ENCODE data around the gene ACO1. TPM values are rescaled to one million over a fixed set of nuclear protein-coding genes. Genes with fewer than 3 reads are reported as not detected.

ACO1 gene
- total RNA-seq, 1 donor from 2014 or later = 37.6 TPM

DNA sequence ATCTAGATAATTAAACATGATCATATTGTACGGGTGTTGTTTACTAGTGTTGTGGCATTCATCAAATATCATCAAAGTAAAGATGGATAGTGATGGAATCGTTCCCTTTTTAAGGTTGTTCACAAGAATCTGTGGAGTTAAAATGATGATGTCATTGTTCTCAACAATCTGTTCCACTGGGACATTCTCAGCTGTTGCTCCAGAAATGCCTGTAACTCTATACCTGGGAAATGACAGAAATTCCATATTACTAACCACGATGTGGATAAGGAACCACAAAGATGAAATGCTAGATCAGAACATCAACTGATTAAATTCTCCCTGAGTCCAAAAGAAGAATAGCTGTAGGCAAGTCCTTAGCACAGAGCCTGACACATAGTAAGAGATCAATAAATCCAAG lies 103.5 kb downstream of the ACO1 start:
- Mint-ChIP-seq H3K27me3 (ENCODE audit: insufficient read depth, low read depth) (no peaks in the 10 kb centered on the region), H3K9me3 (no peaks in the 10 kb centered on the region), H3K4me1 (peaks cover 4% of the 10 kb centered on the region), H3K36me3 (peaks cover 14% of the 10 kb centered on the region), H3K4me3 (no peak overlapping the region), H3K27ac (no peak overlapping the region)
- H2AFZ ChIP-seq (replicated peaks) = no peak overlapping the region
- no peak overlapping the region for H3K27ac ChIP-seq
- H3K36me3 ChIP-seq = no peaks in the 10 kb centered on the region
- no peak overlapping the region for H3K9ac ChIP-seq
- no peaks in the 10 kb centered on the region for H3K79me2 ChIP-seq (ENCODE audit: low read depth)
- no peak overlapping the region for H3K4me3 ChIP-seq
- no peaks in the 10 kb centered on the region for H3K9me3 ChIP-seq (ENCODE audit: low read depth)
- no peak overlapping the region for H3K4me2 ChIP-seq
- no peak for DNase-seq (ENCODE audit: low spot score)
- no peaks in the 10 kb centered on the region for H4K20me1 ChIP-seq (ENCODE audit: low read depth)
- H3K4me1 ChIP-seq = no peaks in the 10 kb centered on the region
- no peaks in the 10 kb centered on the region for H3K27me3 ChIP-seq
- TF ChIP-seq, protein P1, sequence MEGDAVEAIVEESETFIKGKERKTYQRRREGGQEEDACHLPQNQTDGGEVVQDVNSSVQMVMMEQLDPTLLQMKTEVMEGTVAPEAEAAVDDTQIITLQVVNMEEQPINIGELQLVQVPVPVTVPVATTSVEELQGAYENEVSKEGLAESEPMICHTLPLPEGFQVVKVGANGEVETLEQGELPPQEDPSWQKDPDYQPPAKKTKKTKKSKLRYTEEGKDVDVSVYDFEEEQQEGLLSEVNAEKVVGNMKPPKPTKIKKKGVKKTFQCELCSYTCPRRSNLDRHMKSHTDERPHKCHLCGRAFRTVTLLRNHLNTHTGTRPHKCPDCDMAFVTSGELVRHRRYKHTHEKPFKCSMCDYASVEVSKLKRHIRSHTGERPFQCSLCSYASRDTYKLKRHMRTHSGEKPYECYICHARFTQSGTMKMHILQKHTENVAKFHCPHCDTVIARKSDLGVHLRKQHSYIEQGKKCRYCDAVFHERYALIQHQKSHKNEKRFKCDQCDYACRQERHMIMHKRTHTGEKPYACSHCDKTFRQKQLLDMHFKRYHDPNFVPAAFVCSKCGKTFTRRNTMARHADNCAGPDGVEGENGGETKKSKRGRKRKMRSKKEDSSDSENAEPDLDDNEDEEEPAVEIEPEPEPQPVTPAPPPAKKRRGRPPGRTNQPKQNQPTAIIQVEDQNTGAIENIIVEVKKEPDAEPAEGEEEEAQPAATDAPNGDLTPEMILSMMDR (IDR thresholded peaks at IDR 0.05) = no peak
- TF ChIP-seq EZH2phosphoT487 (IDR thresholded peaks at IDR 0.05) (no peak), EZH2 (IDR thresholded peaks at IDR 0.05) (no peak)
- no peaks in the 10 kb centered on the region for H3F3A ChIP-seq (ENCODE audit: low read depth)

- Mint-ChIP-seq H3K4me3 (no peak overlapping the region), H3K4me1 (peaks cover 4% of the 10 kb centered on the region), H3K27me3 (ENCODE audit: insufficient read depth, low read depth) (peaks cover 2% of the 10 kb centered on the region), H3K27ac (no peak overlapping the region), H3K9me3 (no peaks in the 10 kb centered on the region), H3K36me3 (peaks cover 14% of the 10 kb centered on the region)
- H2AFZ ChIP-seq (replicated peaks) = no peak overlapping the region
- no peaks in the 10 kb centered on the region for H3K9me3 ChIP-seq (ENCODE audit: low read depth)
- no peak overlapping the region for H3K9ac ChIP-seq
- H3K4me2 ChIP-seq = no peak overlapping the region
- H3K27me3 ChIP-seq = no peaks in the 10 kb centered on the region
- H4K20me1 ChIP-seq (ENCODE audit: low read depth) = no peaks in the 10 kb centered on the region
- H3K27ac ChIP-seq = no peak overlapping the region
- TF ChIP-seq EZH2 (IDR thresholded peaks at IDR 0.05) (no peak), EZH2phosphoT487 (IDR thresholded peaks at IDR 0.05) (no peak)
- TF ChIP-seq, protein P1 (IDR thresholded peaks at IDR 0.05) = no peak
- H3K79me2 ChIP-seq (ENCODE audit: low read depth) = no peaks in the 10 kb centered on the region
- peak; percentile 40 for DNase-seq (ENCODE audit: low spot score)
- no peak overlapping the region for H3K4me3 ChIP-seq
- H3F3A ChIP-seq (ENCODE audit: low read depth) = no peaks in the 10 kb centered on the region
- no peaks in the 10 kb centered on the region for H3K4me1 ChIP-seq
- no peaks in the 10 kb centered on the region for H3K36me3 ChIP-seq
Measured at GRCh38 chr9:32490601-32491000, 106.2 kb downstream of the ACO1 start.

- Histone ChIP-seq H3K27ac (no peak overlapping the region), H3K4me3 (no peak overlapping the region), H3K9me3 (ENCODE audit: low read depth) (no peaks in the 10 kb centered on the region), H3K36me3 (no peaks in the 10 kb centered on the region), H3K79me2 (ENCODE audit: low read depth) (no peaks in the 10 kb centered on the region), H3K4me1 (no peaks in the 10 kb centered on the region), H3K9ac (no peak overlapping the region), H3F3A (ENCODE audit: low read depth) (no peaks in the 10 kb centered on the region), H4K20me1 (ENCODE audit: low read depth) (no peaks in the 10 kb centered on the region), H2AFZ (replicated peaks) (no peak overlapping the region), H3K27me3 (no peaks in the 10 kb centered on the region), H3K4me2 (no peak overlapping the region)
- Mint-ChIP-seq H3K4me1 (peaks cover 2% of the 10 kb centered on the region), H3K4me3 (no peak overlapping the region), H3K27ac (no peak overlapping the region), H3K27me3 (ENCODE audit: insufficient read depth, low read depth) (peaks cover 3% of the 10 kb centered on the region), H3K36me3 (peaks cover 4% of the 10 kb centered on the region), H3K9me3 (no peaks in the 10 kb centered on the region)
- no peak for TF ChIP-seq EZH2phosphoT487 (IDR thresholded peaks at IDR 0.05)
- TF ChIP-seq, protein P1 (IDR thresholded peaks at IDR 0.05) = no peak
- no peak for DNase-seq (ENCODE audit: low spot score)
Measured at GRCh38 chr9:32497921-32498320, 113.5 kb downstream of the ACO1 start.
